ENCODE results near the gene IMMP2L. TPM values are rescaled to one million over a fixed set of nuclear protein-coding genes. Genes with fewer than 3 reads are reported as not detected.

IMMP2L gene
- total and polyA plus RNA-seq, 4 donors = 7.3 to 21.1 (median 12.4) TPM

DNA sequence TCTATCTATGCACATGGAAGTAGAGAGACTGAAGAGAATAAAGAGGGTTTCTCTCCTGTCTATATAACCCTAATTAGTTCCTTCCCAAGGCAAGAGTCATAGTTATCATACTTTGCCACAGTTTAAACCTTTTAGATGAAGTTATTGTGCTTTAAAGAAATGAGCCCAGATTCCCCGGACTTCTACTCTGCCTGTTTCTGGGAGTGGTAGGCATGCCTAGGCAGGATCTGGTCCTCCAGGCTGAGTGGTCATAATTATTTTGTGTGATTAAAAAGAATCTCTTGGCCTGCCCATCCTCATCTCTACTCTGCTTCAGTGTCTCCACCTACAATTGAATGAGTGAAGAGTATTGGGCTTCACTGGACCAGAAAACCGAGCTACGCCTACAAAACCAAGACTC is 179.2 kb downstream of the IMMP2L start:
- Histone ChIP-seq H3K4me3 (ENCODE audit: low read depth in 1 of 3, low read length in 3 of 3) (no peak overlapping the region), H3K4me1 (ENCODE audit: control insufficient read depth in 4 of 4, insufficient read depth in 4 of 4, low read length in 3 of 4) (peaks cover 2 to 12% (median 10%) of the 10 kb centered on the region in 4 donors), H3K27ac (ENCODE audit: low read depth in 1 of 2, low read length in 2 of 2) (no peak overlapping the region), H3K9ac (ENCODE audit: low read depth in 1 of 2, low read length in 2 of 2) (no peak overlapping the region), H3K9me3 (ENCODE audit: control insufficient read depth in 4 of 4, low read length in 3 of 4) (no peaks in the 10 kb centered on the region), H3K36me3 (ENCODE audit: control insufficient read depth in 4 of 4, insufficient read depth in 3 of 4, low read depth in 1 of 4, low read length in 3 of 4) (no peaks in the 10 kb centered on the region), H3K27me3 (ENCODE audit: control insufficient read depth in 4 of 4, insufficient read depth in 4 of 4, low read length in 3 of 4) (no peaks in the 10 kb centered on the region)
- TF ChIP-seq FOXA1 (IDR thresholded peaks at IDR 0.05) = no peak
- TF ChIP-seq, protein P1, sequence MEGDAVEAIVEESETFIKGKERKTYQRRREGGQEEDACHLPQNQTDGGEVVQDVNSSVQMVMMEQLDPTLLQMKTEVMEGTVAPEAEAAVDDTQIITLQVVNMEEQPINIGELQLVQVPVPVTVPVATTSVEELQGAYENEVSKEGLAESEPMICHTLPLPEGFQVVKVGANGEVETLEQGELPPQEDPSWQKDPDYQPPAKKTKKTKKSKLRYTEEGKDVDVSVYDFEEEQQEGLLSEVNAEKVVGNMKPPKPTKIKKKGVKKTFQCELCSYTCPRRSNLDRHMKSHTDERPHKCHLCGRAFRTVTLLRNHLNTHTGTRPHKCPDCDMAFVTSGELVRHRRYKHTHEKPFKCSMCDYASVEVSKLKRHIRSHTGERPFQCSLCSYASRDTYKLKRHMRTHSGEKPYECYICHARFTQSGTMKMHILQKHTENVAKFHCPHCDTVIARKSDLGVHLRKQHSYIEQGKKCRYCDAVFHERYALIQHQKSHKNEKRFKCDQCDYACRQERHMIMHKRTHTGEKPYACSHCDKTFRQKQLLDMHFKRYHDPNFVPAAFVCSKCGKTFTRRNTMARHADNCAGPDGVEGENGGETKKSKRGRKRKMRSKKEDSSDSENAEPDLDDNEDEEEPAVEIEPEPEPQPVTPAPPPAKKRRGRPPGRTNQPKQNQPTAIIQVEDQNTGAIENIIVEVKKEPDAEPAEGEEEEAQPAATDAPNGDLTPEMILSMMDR (IDR thresholded peaks at IDR 0.05; ENCODE audit: low read depth, low read length, missing input control) = no peak
- TF ChIP-seq GABPA (IDR thresholded peaks at IDR 0.05 in 1 of 2, conservative IDR thresholded peaks at IDR 0.05 in 1 of 2) = no peak
- TF ChIP-seq, protein P2, sequence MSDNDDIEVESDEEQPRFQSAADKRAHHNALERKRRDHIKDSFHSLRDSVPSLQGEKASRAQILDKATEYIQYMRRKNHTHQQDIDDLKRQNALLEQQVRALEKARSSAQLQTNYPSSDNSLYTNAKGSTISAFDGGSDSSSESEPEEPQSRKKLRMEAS (IDR thresholded peaks at IDR 0.05) = no peak
- TF ChIP-seq EGR1 (IDR thresholded peaks at IDR 0.05; ENCODE audit: low read depth in 2 of 2) = no peak
- no peak for TF ChIP-seq TAF1 (conservative IDR thresholded peaks at IDR 0.05)
- no peak for TF ChIP-seq FOXA2 (IDR thresholded peaks at IDR 0.05)
- no peak for TF ChIP-seq YY1 (IDR thresholded peaks at IDR 0.05)
- no peak for TF ChIP-seq SP1 (IDR thresholded peaks at IDR 0.05)
- TF ChIP-seq RXRA (IDR thresholded peaks at IDR 0.05) = no peak
- TF ChIP-seq JUND (IDR thresholded peaks at IDR 0.05) = no peak
- TF ChIP-seq, protein P3, sequence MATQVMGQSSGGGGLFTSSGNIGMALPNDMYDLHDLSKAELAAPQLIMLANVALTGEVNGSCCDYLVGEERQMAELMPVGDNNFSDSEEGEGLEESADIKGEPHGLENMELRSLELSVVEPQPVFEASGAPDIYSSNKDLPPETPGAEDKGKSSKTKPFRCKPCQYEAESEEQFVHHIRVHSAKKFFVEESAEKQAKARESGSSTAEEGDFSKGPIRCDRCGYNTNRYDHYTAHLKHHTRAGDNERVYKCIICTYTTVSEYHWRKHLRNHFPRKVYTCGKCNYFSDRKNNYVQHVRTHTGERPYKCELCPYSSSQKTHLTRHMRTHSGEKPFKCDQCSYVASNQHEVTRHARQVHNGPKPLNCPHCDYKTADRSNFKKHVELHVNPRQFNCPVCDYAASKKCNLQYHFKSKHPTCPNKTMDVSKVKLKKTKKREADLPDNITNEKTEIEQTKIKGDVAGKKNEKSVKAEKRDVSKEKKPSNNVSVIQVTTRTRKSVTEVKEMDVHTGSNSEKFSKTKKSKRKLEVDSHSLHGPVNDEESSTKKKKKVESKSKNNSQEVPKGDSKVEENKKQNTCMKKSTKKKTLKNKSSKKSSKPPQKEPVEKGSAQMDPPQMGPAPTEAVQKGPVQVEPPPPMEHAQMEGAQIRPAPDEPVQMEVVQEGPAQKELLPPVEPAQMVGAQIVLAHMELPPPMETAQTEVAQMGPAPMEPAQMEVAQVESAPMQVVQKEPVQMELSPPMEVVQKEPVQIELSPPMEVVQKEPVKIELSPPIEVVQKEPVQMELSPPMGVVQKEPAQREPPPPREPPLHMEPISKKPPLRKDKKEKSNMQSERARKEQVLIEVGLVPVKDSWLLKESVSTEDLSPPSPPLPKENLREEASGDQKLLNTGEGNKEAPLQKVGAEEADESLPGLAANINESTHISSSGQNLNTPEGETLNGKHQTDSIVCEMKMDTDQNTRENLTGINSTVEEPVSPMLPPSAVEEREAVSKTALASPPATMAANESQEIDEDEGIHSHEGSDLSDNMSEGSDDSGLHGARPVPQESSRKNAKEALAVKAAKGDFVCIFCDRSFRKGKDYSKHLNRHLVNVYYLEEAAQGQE (IDR thresholded peaks at IDR 0.05) = no peak
- no peak for TF ChIP-seq HNF4A (conservative IDR thresholded peaks at IDR 0.05)
- no peak for TF ChIP-seq NR2F2 (IDR thresholded peaks at IDR 0.05)
- TF ChIP-seq, protein P4, sequence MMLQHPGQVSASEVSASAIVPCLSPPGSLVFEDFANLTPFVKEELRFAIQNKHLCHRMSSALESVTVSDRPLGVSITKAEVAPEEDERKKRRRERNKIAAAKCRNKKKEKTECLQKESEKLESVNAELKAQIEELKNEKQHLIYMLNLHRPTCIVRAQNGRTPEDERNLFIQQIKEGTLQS (IDR thresholded peaks at IDR 0.05) = no peak
- TF ChIP-seq, protein P5, sequence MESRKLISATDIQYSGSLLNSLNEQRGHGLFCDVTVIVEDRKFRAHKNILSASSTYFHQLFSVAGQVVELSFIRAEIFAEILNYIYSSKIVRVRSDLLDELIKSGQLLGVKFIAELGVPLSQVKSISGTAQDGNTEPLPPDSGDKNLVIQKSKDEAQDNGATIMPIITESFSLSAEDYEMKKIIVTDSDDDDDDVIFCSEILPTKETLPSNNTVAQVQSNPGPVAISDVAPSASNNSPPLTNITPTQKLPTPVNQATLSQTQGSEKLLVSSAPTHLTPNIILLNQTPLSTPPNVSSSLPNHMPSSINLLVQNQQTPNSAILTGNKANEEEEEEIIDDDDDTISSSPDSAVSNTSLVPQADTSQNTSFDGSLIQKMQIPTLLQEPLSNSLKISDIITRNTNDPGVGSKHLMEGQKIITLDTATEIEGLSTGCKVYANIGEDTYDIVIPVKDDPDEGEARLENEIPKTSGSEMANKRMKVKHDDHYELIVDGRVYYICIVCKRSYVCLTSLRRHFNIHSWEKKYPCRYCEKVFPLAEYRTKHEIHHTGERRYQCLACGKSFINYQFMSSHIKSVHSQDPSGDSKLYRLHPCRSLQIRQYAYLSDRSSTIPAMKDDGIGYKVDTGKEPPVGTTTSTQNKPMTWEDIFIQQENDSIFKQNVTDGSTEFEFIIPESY (IDR thresholded peaks at IDR 0.05) = no peak
- WGBS = 98% methylated on average over 3 of the region's 3 CpGs
- no peak for DNase-seq (ENCODE audit: low spot score)

DNA sequence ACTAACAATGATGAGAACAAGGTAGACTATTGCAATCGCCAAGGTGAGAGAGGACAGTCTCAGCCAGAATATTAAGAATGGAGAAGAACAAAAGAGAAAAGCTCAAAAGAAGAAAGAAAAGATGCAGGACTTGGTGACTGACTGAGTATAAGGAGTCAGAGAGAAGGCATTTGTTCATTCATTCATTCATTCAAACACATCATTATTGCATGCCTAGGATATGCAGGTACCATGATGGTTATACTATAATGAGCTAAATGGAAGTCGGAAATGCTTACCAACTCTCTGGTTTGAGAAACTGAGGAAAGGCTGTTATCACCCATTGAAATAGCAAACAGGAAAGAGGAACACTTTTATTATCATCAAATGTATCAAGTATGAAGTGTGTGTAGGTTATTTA is 180.7 kb downstream of the IMMP2L start:
- Histone ChIP-seq H3K4me3 (ENCODE audit: low read depth in 1 of 3, low read length in 3 of 3) (no peak overlapping the region), H3K36me3 (ENCODE audit: control insufficient read depth in 4 of 4, insufficient read depth in 3 of 4, low read depth in 1 of 4, low read length in 3 of 4) (no peaks in the 10 kb centered on the region), H3K4me1 (ENCODE audit: control insufficient read depth in 4 of 4, insufficient read depth in 4 of 4, low read length in 3 of 4) (peaks cover 2 to 12% (median 10%) of the 10 kb centered on the region in 4 donors), H3K27me3 (ENCODE audit: control insufficient read depth in 4 of 4, insufficient read depth in 4 of 4, low read length in 3 of 4) (no peaks in the 10 kb centered on the region), H3K9me3 (ENCODE audit: control insufficient read depth in 4 of 4, low read length in 3 of 4) (no peaks in the 10 kb centered on the region), H3K9ac (ENCODE audit: low read depth in 1 of 2, low read length in 2 of 2) (no peak overlapping the region), H3K27ac (ENCODE audit: low read depth in 1 of 2, low read length in 2 of 2) (no peak overlapping the region)
- 94% methylated on average over 2 of the region's 2 CpGs for WGBS
- no peak for DNase-seq (ENCODE audit: low spot score)
- TF ChIP-seq TAF1 (conservative IDR thresholded peaks at IDR 0.05) = no peak
- TF ChIP-seq GABPA (IDR thresholded peaks at IDR 0.05 in 1 of 2, conservative IDR thresholded peaks at IDR 0.05 in 1 of 2) = no peak
- TF ChIP-seq FOXA2 (IDR thresholded peaks at IDR 0.05) = no peak
- no peak for TF ChIP-seq RAD21 (IDR thresholded peaks at IDR 0.05)
- TF ChIP-seq, protein P1 (IDR thresholded peaks at IDR 0.05; ENCODE audit: low read depth, low read length, missing input control) = no peak
- no peak for TF ChIP-seq YY1 (IDR thresholded peaks at IDR 0.05)
- TF ChIP-seq, protein P3 (IDR thresholded peaks at IDR 0.05) = no peak
- TF ChIP-seq FOXA1 (IDR thresholded peaks at IDR 0.05) = no peak
- TF ChIP-seq RXRA (IDR thresholded peaks at IDR 0.05) = no peak
- no peak for TF ChIP-seq HNF4G (IDR thresholded peaks at IDR 0.05)
- TF ChIP-seq NR2F2 (IDR thresholded peaks at IDR 0.05) = no peak

All from liver (tissue), 9 donors.